HL-60 (cell line): ENCODE measurements around the gene RAB11FIP3.
"Not testable (repeated sequence)": the region's sequence is repeated elsewhere in the genome, so short reads cannot be mapped to it uniquely, and the experiment has no call there.

Experiments used
- DNase-seq, 2 experiments: peaks; one replicate each; pipeline ENCODE4 v3.0.0-alpha.2; 2010 to 2020; ENCODE audit warnings: low read depth in 1 of 2, low spot score in 1 of 2
- H3K27ac ChIP-seq: fragments of 250-450 bp; sonication (Bioruptor Pico); replicated peaks from 2 replicates; pipeline ENCODE4 v1.5.1; 2020; ENCODE audit warnings: mild to moderate bottlenecking, moderate library complexity
- H3K27me3 ChIP-seq: fragments of 250-450 bp; sonication (Bioruptor Pico); 2 replicates; pipeline ENCODE4 v1.5.1; 2021; ENCODE audit warnings: mild to moderate bottlenecking, moderate library complexity; ENCODE audit not compliant: insufficient read depth, poor library complexity, severe bottlenecking
- H3K4me3 ChIP-seq: replicated peaks from 2 replicates; pipeline ENCODE4 v1.5.1; 2011; ENCODE audit warnings: mild to moderate bottlenecking, control low read depth, low read length; ENCODE audit not compliant: insufficient read depth
- CTCF ChIP-seq: IDR thresholded peaks from one replicate; pipeline ENCODE4 v1.5.1; 2011; ENCODE audit warnings: low read length, control low read depth, inconsistent platforms; ENCODE audit not compliant: insufficient read depth
- GABPA ChIP-seq: IDR thresholded peaks from 2 replicates; pipeline ENCODE4 v1.6.1; 2012; ENCODE audit warnings: low read depth
- POLR2AphosphoS5 ChIP-seq: IDR thresholded peaks from 2 replicates; pipeline ENCODE4 v1.6.1; 2012; ENCODE audit warnings: low read depth
- REST ChIP-seq: IDR thresholded peaks from 2 replicates; pipeline ENCODE4 v1.6.1; 2012; ENCODE audit warnings: low read depth; ENCODE audit not compliant: insufficient replicate concordance
- SPI1 ChIP-seq: IDR thresholded peaks from 2 replicates; pipeline ENCODE4 v1.6.1; 2012; ENCODE audit warnings: low read depth, mild to moderate bottlenecking, borderline replicate concordance

Gene RAB11FIP3

GRCh38 chr16:386641-387156, 38.8 kb upstream of the RAB11FIP3 start:
- Histone ChIP-seq H3K27me3 (no peaks in the 10 kb centered on the region), H3K4me3 (no peak overlapping the region), H3K27ac (no peak overlapping the region)
- no peak for DNase-seq
- no peak for TF ChIP-seq CTCF
- no peak for TF ChIP-seq POLR2AphosphoS5
- no peak for TF ChIP-seq REST

GRCh38 chr16:387761-388666, 37.4 kb upstream of the RAB11FIP3 start:
- H3K27ac ChIP-seq, H3K4me3 ChIP-seq, DNase-seq, H3K27me3 ChIP-seq: not testable (repeated sequence)

- Histone ChIP-seq H3K27me3 (no peaks in the 10 kb centered on the region), H3K4me3 (no peak overlapping the region), H3K27ac (no peak overlapping the region)
- no peak for DNase-seq
- TF ChIP-seq CTCF (no peak), REST (no peak), GABPA (no peak), SPI1 (no peak), POLR2AphosphoS5 (no peak)
Measured at GRCh38 chr16:389352-389751, 36.1 kb upstream of the RAB11FIP3 start.

GRCh38 chr16:391885-392335, 33.5 kb upstream of the RAB11FIP3 start:
- peak; percentile 54 to 78 for DNase-seq
- Histone ChIP-seq H3K4me3 (no peak overlapping the region), H3K27ac (no peak overlapping the region), H3K27me3 (no peaks in the 10 kb centered on the region)
- TF ChIP-seq CTCF (peak; percentile 94), SPI1 (no peak)
